Naive B cell (primary cell): ENCODE results near the gene DBN1. TPM values are rescaled to one million over a fixed set of nuclear protein-coding genes. Genes with fewer than 3 reads are reported as not detected.

Experiments used
- ATAC-seq, 2 donors: fragments of 150-1000 bp; cut with Tn5 transposase; 2 replicates each; pipeline ENCODE4 v1.10.0; 2021; ENCODE audit warnings: low read depth in 2 of 2, mild to moderate bottlenecking in 2 of 2, moderate library complexity in 2 of 2
- DNase-seq: peaks from one replicate; pipeline ENCODE4 v3.0.0; 2022
- H3K27ac Mint-ChIP-seq, 6 donors: one replicate each; pipeline ENCODE4 v1.8.0; 2020 to 2022; ENCODE audit warnings: mild to moderate bottlenecking in 6 of 6, mixed read lengths in 6 of 6, moderate library complexity in 5 of 6, inconsistent platforms in 2 of 6
- H3K27me3 Mint-ChIP-seq, 3 donors: one replicate each; pipeline ENCODE4 v1.8.0; 2021 to 2022; ENCODE audit warnings: mixed read lengths in 3 of 3, mild to moderate bottlenecking in 1 of 3
- H3K36me3 Mint-ChIP-seq, 2 donors: one replicate each; pipeline ENCODE4 v1.8.0; 2020 to 2022; ENCODE audit warnings: mixed read lengths in 2 of 2, inconsistent platforms in 1 of 2, mild to moderate bottlenecking in 1 of 2
- H3K4me1 Mint-ChIP-seq, 3 donors: one replicate each; pipeline ENCODE4 v1.8.0; 2020 to 2022; ENCODE audit warnings: mixed read lengths in 3 of 3, inconsistent platforms in 1 of 3, mild to moderate bottlenecking in 1 of 3, moderate library complexity in 1 of 3
- H3K4me3 Mint-ChIP-seq, 8 donors: one replicate each; pipeline ENCODE4 v1.8.0; 2020 to 2022; ENCODE audit warnings: mild to moderate bottlenecking in 8 of 8, mixed read lengths in 8 of 8, moderate library complexity in 8 of 8, inconsistent platforms in 2 of 8
- H3K9me3 Mint-ChIP-seq, 7 donors: one replicate each; pipeline ENCODE4 v1.8.0; 2020 to 2022; ENCODE audit warnings: mixed read lengths in 7 of 7, mild to moderate bottlenecking in 5 of 7, inconsistent platforms in 2 of 7, moderate library complexity in 1 of 7
- polyA plus RNA-seq, 6 donors: library from polyadenylated mRNA; unstranded; fragments of 300-500 nt; fragmentation: Illumina TruSeq; gene quantifications; one replicate each; pipeline ENCODE4 v1.2.3, GENCODE V29; 2021; ENCODE audit warnings: low read depth in 6 of 6

DBN1 gene
- polyA plus RNA-seq, 6 donors from 2014 or later = 0.31 to 1.9 (median 0.65) TPM; not detected in 2

- H3K36me3 Mint-ChIP-seq = no peaks in the 10 kb centered on the region
- H3K4me1 Mint-ChIP-seq = peaks cover 18 to 31% (median 25%) of the 10 kb centered on the region in 3 donors
- DNase-seq (no peak), ATAC-seq (no peak)
- no peaks in the 10 kb centered on the region for H3K9me3 Mint-ChIP-seq
- peak within 1 kb of the TSS in 1 of 8 donors; percentile 63 for H3K4me3 Mint-ChIP-seq
- H3K27ac Mint-ChIP-seq = peak within 1 kb of the TSS in 2 of 6 donors; percentile 20 to 24
- H3K27me3 Mint-ChIP-seq = no peaks in the 10 kb centered on the region
Measured at GRCh38 chr5:177409043-177409801, 64.2 kb downstream of the DBN1 start, which contains the start of gene F12. Gene F12 (minus strand): TSS chr5:177409564. CDS start chr5:177409527, 37 bp downstream.

Other genes with a start within 250 kb of the DBN1 start
- 10 to 100 TPM; 33.0 to 79.5 (median 47.3) TPM for gene RAB24, start 169.9 kb downstream of the DBN1 start, polyA plus RNA-seq
- 100 to 1,000 TPM; 162 to 227 (median 176) TPM for gene PRELID1, start 169.8 kb downstream of the DBN1 start, polyA plus RNA-seq
- 1 to 10 TPM in 4 of 6 donors, under 1 TPM in 2; 0.52 to 2.3 (median 1.4) TPM for gene MXD3, start 161.7 kb downstream of the DBN1 start, polyA plus RNA-seq
- 100 to 1,000 TPM; 182 to 243 (median 191) TPM for gene LMAN2, start 122.0 kb downstream of the DBN1 start, polyA plus RNA-seq
- 10 to 100 TPM; 16.6 to 41.1 (median 23.2) TPM for gene RGS14, start 115.7 kb downstream of the DBN1 start, polyA plus RNA-seq
- not detected for gene SLC34A1, start 89.2 kb downstream of the DBN1 start, polyA plus RNA-seq
- gene PFN3, start 73.0 kb downstream of the DBN1 start, polyA plus RNA-seq = not detected
- 1 to 10 TPM in 1 of 6 donors, under 1 TPM in 2, not detected in 3; 0.56 to 1.4 (median 0.57) TPM for gene F12, start 64.1 kb downstream of the DBN1 start, polyA plus RNA-seq
- gene GRK6, start 47.0 kb downstream of the DBN1 start, polyA plus RNA-seq = 100 to 1,000 TPM in 2 of 6 donors, 10 to 100 TPM in 4; 66.5 to 178 (median 98.1) TPM
- gene PRR7, start 26.8 kb downstream of the DBN1 start, polyA plus RNA-seq = 10 to 100 TPM; 16.2 to 39.5 (median 25.7) TPM
- 1 to 10 TPM; 1.5 to 6.0 (median 3.9) TPM for gene PDLIM7, start 24.0 kb upstream of the DBN1 start, polyA plus RNA-seq
- 10 to 100 TPM; 12.7 to 47.7 (median 38.1) TPM for gene DOK3, start 36.2 kb upstream of the DBN1 start, polyA plus RNA-seq
- 10 to 100 TPM; 25.8 to 72.8 (median 43.0) TPM for gene DDX41, start 43.3 kb upstream of the DBN1 start, polyA plus RNA-seq
- 1 to 10 TPM; 2.9 to 6.8 (median 4.6) TPM for gene FAM193B, start 80.9 kb upstream of the DBN1 start, polyA plus RNA-seq
- 100 to 1,000 TPM in 3 of 6 donors, 10 to 100 TPM in 3; 86.8 to 108 (median 99.4) TPM for gene TMED9, start 118.6 kb upstream of the DBN1 start, polyA plus RNA-seq
- gene B4GALT7, start 126.5 kb upstream of the DBN1 start, polyA plus RNA-seq = 10 to 100 TPM; 22.7 to 29.6 (median 27.5) TPM